NCI-H345 treated with DMSO at 0.1 percent for 48 hours (cell line): ENCODE measurements around the gene MYRFL.
"Not testable (repeated sequence)": the region's sequence is repeated elsewhere in the genome, so short reads cannot be mapped to it uniquely, and the experiment has no call there.

Experiments
- DNase-seq: peaks from one replicate; lab custom pipeline; 2025; ENCODE audit not compliant: unreplicated experiment; lab: John Stamatoyannopoulos, UW

MYRFL gene

GRCh38 chr12:69840727-69841126, 15.7 kb downstream of the MYRFL start:
- no peak for DNase-seq

DNA sequence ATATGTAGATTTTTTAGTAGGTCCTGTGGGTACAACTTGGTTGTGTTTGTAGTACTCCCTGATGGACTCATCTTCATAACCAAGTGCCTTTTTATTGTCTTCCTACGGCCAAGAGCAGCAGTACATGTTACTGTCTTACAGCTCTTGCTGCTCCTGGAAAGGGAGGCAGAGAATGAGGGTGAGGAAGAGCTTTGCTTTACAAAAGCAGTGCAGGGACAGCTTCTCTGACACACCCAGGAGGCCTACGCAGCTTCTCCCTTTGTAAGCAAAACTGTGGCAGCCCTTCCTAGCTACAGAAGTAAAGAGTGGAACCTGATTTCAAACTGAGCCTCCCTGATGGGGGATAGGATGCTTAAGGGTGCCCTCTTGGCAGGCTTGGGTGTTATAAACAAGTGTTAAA, 18.6 kb downstream of the MYRFL start:
- no peak for DNase-seq

GRCh38 chr12:69844416-69844815, 19.4 kb downstream of the MYRFL start:
- DNase-seq: no peak

- DNase-seq: no peak
Measured at GRCh38 chr12:69844836-69845235, 19.8 kb downstream of the MYRFL start.

GRCh38 chr12:69846976-69847375, 21.9 kb downstream of the MYRFL start:
- no peak for DNase-seq

GRCh38 chr12:69851976-69852375, 26.9 kb downstream of the MYRFL start:
- no peak for DNase-seq

DNA sequence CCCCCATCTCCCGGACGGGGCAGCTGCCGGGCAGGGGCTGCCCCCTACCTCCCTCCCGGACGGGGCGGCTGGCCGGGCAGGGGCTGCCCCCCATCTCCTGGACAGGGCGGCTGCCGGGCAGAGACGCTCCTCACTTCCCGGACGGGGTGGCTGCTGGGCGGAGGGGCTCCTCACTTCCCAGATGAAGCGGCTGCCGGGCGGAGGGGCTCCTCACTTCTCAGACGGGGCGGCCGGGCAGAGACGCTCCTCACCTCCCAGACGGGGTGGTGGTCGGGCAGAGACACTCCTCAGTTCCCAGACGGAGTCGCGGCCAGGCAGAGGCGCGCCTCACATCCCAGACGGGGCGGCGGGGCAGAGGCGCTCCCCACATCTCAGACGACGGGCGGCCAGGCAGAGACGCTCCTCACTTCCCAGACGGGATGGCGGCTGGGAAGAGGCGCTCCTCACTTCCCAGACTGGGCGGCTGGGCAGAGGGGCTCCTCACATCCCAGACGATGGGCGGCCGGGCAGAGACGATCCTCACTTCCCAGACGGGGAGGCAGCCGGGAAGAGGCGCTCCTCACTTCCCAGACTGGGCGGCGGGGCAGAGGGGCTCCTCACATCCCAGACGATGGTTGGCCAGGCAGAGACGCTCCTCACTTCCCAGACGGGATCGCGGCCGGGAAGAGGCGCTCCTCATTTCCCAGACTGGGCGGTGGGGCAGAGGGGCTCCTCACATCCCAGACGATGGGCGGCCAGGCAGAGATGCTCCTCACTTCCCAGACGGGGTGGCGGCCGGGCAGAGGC, 28.3 kb downstream of the MYRFL start:
- DNase-seq: not testable (repeated sequence)

GRCh38 chr12:69866698-69867097, 41.7 kb downstream of the MYRFL start:
- DNase-seq: no peak

GRCh38 chr12:69868695-69869094, 43.7 kb downstream of the MYRFL start:
- DNase-seq: no peak

GRCh38 chr12:69872804-69873203, 47.8 kb downstream of the MYRFL start:
- no peak for DNase-seq

DNA sequence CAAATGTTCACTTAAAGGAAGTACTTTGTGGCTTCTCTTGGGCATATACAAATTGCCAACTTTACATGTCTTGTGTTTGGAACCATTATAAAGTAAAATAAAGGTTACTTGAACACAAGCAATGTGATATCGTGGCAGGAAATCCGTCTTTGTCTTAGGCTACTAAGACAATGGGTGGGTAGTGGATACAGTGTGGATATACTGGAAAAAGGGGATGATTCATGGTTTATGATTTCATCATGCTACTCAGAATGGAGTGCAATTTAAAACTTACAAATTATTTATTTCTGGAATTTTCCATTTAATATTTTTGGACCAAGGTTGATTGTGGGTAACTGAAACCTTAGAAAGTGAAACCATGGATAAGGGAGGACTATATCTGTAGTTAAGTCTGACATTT, 48.4 kb downstream of the MYRFL start:
- DNase-seq: no peak

- DNase-seq: no peak
Measured at GRCh38 chr12:69874606-69875005, 49.6 kb downstream of the MYRFL start.

GRCh38 chr12:69875416-69875935, 50.4 kb downstream of the MYRFL start:
- DNase-seq: no peak

GRCh38 chr12:69879007-69879960, 54.3 kb downstream of the MYRFL start:
- DNase-seq: peak; percentile 73

DNA sequence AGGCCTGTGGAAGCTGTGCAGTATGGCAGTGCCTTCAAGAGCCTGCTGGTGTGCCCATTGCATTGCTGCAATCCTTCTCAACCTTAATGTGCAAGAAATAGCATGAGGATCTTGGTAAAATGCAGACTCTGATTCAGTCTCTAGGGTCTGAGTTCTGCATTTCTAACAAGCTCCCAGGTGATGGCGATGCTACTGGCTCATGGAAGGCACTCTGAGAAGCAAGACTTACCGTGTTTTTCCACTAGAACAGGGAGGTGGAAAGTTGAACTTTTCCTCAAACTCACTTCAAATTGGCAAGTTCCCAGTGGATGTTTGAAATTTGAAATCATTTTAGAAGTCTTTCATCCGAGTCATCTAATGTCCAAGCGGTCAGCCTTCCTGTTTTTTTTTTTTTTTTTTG, 55.5 kb downstream of the MYRFL start:
- no peak for DNase-seq

GRCh38 chr12:69881771-69882170, 56.7 kb downstream of the MYRFL start:
- DNase-seq: no peak

- DNase-seq: no peak
Measured at GRCh38 chr12:69884386-69884785, 59.4 kb downstream of the MYRFL start.

DNA sequence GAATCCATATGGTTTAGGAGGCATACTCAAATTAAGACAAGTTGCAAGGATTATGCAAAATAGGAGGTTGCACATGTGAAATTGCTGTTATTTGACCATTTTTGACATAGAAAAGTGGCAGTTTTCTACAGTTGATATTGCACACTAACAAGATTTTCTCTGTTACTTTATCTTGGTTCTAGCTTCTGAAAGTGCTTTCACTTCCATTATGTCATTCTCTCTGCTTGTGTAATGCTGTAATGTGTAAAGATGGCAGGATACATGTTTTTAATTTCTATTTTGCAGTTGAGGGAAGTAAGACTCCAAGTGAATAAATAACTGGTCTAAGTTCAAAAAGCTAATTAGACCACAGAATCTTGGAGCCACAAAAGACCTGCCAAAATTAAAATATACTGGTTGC, 60.6 kb downstream of the MYRFL start:
- no peak for DNase-seq

DNA sequence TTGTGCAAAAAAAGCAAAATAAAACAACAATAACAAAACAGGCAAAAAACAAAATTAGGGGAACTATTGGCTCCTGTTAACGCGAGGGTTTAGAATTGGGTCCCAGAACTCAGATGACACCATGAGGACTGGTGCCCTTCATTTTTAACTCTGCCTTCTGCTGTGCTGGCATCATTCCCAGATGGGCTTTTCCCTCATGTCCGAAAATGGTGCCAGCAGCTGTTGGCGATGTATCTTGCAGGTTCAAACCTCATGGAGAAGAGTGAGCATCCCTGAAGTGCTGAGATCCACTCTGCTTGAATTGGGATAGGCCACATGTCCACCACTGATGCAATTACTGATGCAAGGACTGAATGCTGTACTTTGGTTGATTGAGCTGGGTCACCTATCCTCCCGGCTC, 61.1 kb downstream of the MYRFL start:
- no peak for DNase-seq

- no peak for DNase-seq
Measured at GRCh38 chr12:69886715-69887114, 61.7 kb downstream of the MYRFL start.

DNA sequence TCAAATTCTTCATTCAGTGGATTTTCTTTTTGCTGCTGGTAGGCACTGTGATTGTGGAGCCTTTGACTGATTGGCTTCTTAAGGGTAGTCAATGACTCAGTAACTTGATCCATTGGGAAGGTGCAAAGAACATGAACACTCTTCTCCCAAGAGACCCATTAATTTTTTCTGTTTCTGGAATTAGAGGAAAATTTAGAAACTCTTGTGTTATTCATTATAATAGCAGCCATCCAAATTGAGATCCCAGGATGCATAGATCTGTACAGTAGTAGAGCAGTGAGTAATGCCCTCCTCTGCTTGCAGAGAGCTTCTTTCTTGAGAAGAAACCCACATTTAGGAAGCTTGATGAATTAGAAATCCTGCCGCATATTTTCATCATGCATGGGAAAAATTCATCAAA, 63.9 kb downstream of the MYRFL start:
- no peak for DNase-seq
